Liver (tissue), 9 donors: Measurements from ENCODE around the gene GPR22. TPM values are rescaled to one million over a fixed set of nuclear protein-coding genes. Genes with fewer than 3 reads are reported as not detected.

ENCODE experiments used
- DNase-seq: peaks from one replicate; pipeline ENCODE4 v3.0.0-alpha.2; 2017; ENCODE audit warnings: low spot score
- H3K27ac ChIP-seq, 2 donors: one replicate each; pipeline ENCODE4 v1.7.0; 2013; ENCODE audit warnings: inconsistent platforms in 2 of 2, low read length in 2 of 2, control low read depth in 1 of 2, low read depth in 1 of 2, mild to moderate bottlenecking in 1 of 2
- H3K27me3 ChIP-seq, 4 donors: one replicate each; pipeline versions ENCODE4 v1.6.1 to v1.7.0; 2013; ENCODE audit warnings: low read length in 3 of 4, inconsistent platforms in 1 of 4, mild to moderate bottlenecking in 1 of 4, moderate library complexity in 1 of 4; ENCODE audit not compliant: control insufficient read depth in 4 of 4, insufficient read depth in 4 of 4
- H3K36me3 ChIP-seq, 4 donors: one replicate each; pipeline versions ENCODE4 v1.6.1 to v1.7.0; 2013; ENCODE audit warnings: low read length in 3 of 4, mild to moderate bottlenecking in 3 of 4, low read depth in 1 of 4, moderate library complexity in 1 of 4; ENCODE audit not compliant: control insufficient read depth in 4 of 4, insufficient read depth in 3 of 4
- H3K4me1 ChIP-seq, 4 donors: one replicate each; pipeline versions ENCODE4 v1.6.1 to v1.7.0; 2013; ENCODE audit warnings: low read length in 3 of 4, mild to moderate bottlenecking in 3 of 4, moderate library complexity in 1 of 4; ENCODE audit not compliant: control insufficient read depth in 4 of 4, insufficient read depth in 4 of 4
- H3K4me3 ChIP-seq, 3 donors: one replicate each; pipeline versions ENCODE4 v1.6.1 to v1.7.0; 2013; ENCODE audit warnings: low read length in 3 of 3, control low read depth in 1 of 3, low read depth in 1 of 3, mild to moderate bottlenecking in 1 of 3
- H3K9ac ChIP-seq, 2 donors: one replicate each; pipeline ENCODE4 v1.7.0; 2013; ENCODE audit warnings: low read length in 2 of 2, mild to moderate bottlenecking in 2 of 2, moderate library complexity in 2 of 2, control low read depth in 1 of 2, low read depth in 1 of 2
- H3K9me3 ChIP-seq, 4 donors: one replicate each; pipeline versions ENCODE4 v1.6.1 to v1.7.0; 2013; ENCODE audit warnings: low read length in 3 of 4; ENCODE audit not compliant: control insufficient read depth in 4 of 4
- ATF3 ChIP-seq: IDR thresholded peaks from 2 replicates; pipeline ENCODE4 v1.6.1; 2016; ENCODE audit warnings: antibody characterized with exemption
- EGR1 ChIP-seq, 2 donors: IDR thresholded peaks; 2 replicates each; pipeline ENCODE4 v1.6.1; 2016 to 2018; ENCODE audit warnings: antibody characterized with exemption in 2 of 2, low read depth in 2 of 2
- FOXA1 ChIP-seq: IDR thresholded peaks from 2 replicates; pipeline ENCODE4 v1.6.1; 2016; ENCODE audit warnings: antibody characterized with exemption
- FOXA2 ChIP-seq: IDR thresholded peaks from 2 replicates; pipeline ENCODE4 v1.6.1; 2016; ENCODE audit warnings: antibody characterized with exemption
- GABPA ChIP-seq, 2 donors: IDR thresholded peaks in 1 of 2; conservative IDR thresholded peaks in 1 of 2; 2 replicates each; pipeline ENCODE4 v1.6.1; 2016; ENCODE audit warnings: antibody characterized with exemption in 2 of 2, mild to moderate bottlenecking in 1 of 2, moderate library complexity in 1 of 2
- HNF4A ChIP-seq, 2 donors: conservative IDR thresholded peaks; 2 replicates each; pipeline ENCODE4 v1.6.1; 2016; ENCODE audit warnings: antibody characterized with exemption in 2 of 2, mild to moderate bottlenecking in 2 of 2
- HNF4G ChIP-seq: IDR thresholded peaks from 2 replicates; pipeline ENCODE4 v1.6.1; 2016; ENCODE audit warnings: antibody characterized with exemption
- JUND ChIP-seq, 2 donors: IDR thresholded peaks; 2 replicates each; pipeline ENCODE4 v1.6.1; 2016; ENCODE audit warnings: antibody characterized with exemption in 2 of 2
- NR2F2 ChIP-seq: IDR thresholded peaks from 2 replicates; pipeline ENCODE4 v1.6.1; 2016; ENCODE audit warnings: antibody characterized with exemption
- RAD21 ChIP-seq, 2 donors: IDR thresholded peaks; 2 replicates each; pipeline ENCODE4 v1.6.1; 2016; ENCODE audit warnings: antibody characterized with exemption in 2 of 2, mild to moderate bottlenecking in 2 of 2
- RXRA ChIP-seq, 2 donors: IDR thresholded peaks; 2 replicates each; pipeline ENCODE4 v1.6.1; 2017 to 2018; ENCODE audit warnings: antibody characterized with exemption in 2 of 2, mild to moderate bottlenecking in 1 of 2
- SP1 ChIP-seq: IDR thresholded peaks from 2 replicates; pipeline ENCODE4 v1.6.1; 2018; ENCODE audit warnings: antibody characterized with exemption, mild to moderate bottlenecking
- TAF1 ChIP-seq: conservative IDR thresholded peaks from 2 replicates; pipeline ENCODE4 v1.6.1; 2016; ENCODE audit warnings: antibody characterized with exemption, mild to moderate bottlenecking
- YY1 ChIP-seq: IDR thresholded peaks from 2 replicates; pipeline ENCODE4 v1.6.1; 2016; ENCODE audit warnings: antibody characterized with exemption, mild to moderate bottlenecking
- ZBTB33 ChIP-seq: IDR thresholded peaks from 2 replicates; pipeline ENCODE4 v1.6.1; 2016; ENCODE audit warnings: antibody characterized with exemption
- WGBS: extraction: QIAGEN DNeasy Blood & Tissue Kit; methylation state at CpG from one replicate; pipeline ENCODE4 v1.1.7; 2013; 5-methylcytosine and 5-hydroxymethylcytosine counted together
- polyA plus RNA-seq, 2 donors: library from polyadenylated mRNA; stranded (reverse) in 1 of 2; unstranded in 1 of 2; fragments of 200-250 nt in 1 of 2; fragments of >200 nt in 1 of 2; fragmentation: Nextera tagmentation in 1 of 2; extraction: Ambion mirVana in 1 of 2; gene quantifications; one replicate each; pipeline versions ENCODE4 v1.2.1 to v1.2.3, GENCODE V29; 2013 to 2015
- total RNA-seq, 2 donors: library from RNA; depleted of rRNA; stranded (reverse); fragments of >200 nt; gene quantifications; one replicate each; pipeline ENCODE4 v1.2.3, GENCODE V29; 2014
- TF ChIP-seq, protein P1 (sequence below): IDR thresholded peaks from 2 replicates; pipeline ENCODE4 v1.6.1; 2016; ENCODE audit warnings: antibody characterized with exemption, mild to moderate bottlenecking
- TF ChIP-seq, protein P2 (sequence below): fragments of 150-350 bp; IDR thresholded peaks from 2 replicates; pipeline ENCODE4 v1.5.1; 2017; ENCODE audit warnings: improper control_type of control experiment, low read depth, low read length; ENCODE audit not compliant: missing input control
- TF ChIP-seq, protein P3 (sequence below): IDR thresholded peaks from 2 replicates; pipeline ENCODE4 v1.6.1; 2016; ENCODE audit warnings: antibody characterized with exemption
- donor health status: healthy.
- donor health status: healthy.
- donor health status: healthy.
- donor health status: healthy.
- donor health status: healthy.

GPR22 gene
- total and polyA plus RNA-seq, 4 donors = 2.1 TPM; not detected in 3

DNA sequence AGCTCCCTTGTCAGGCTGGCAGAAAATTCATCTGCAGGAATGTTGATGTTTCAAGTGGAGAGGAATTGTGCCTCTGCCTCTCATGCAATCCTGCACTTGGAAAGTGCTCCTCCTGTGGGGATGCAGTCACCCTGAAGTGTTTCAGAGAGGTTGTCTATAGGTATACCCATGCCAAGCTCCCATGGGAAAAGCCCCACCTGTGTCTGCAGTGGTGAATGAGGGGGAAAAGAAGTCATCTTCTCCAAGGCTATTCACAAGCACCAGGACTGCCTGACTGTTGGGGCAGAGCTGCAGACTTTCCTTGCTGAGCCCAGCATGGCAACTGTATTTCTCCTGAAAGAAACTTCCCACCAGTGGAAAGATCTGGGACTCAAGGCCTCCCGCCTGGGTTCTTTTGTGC, 35.5 kb downstream of the GPR22 start:
- no peak for DNase-seq
- Histone ChIP-seq H3K27me3 (no peaks in the 10 kb centered on the region), H3K9ac (no peak overlapping the region), H3K9me3 (no peaks in the 10 kb centered on the region), H3K4me1 (peaks cover 0 to 3% (median 3%) of the 10 kb centered on the region in 4 donors), H3K27ac (no peak overlapping the region), H3K36me3 (no peaks in the 10 kb centered on the region), H3K4me3 (no peak overlapping the region)
- TF ChIP-seq, protein P1, sequence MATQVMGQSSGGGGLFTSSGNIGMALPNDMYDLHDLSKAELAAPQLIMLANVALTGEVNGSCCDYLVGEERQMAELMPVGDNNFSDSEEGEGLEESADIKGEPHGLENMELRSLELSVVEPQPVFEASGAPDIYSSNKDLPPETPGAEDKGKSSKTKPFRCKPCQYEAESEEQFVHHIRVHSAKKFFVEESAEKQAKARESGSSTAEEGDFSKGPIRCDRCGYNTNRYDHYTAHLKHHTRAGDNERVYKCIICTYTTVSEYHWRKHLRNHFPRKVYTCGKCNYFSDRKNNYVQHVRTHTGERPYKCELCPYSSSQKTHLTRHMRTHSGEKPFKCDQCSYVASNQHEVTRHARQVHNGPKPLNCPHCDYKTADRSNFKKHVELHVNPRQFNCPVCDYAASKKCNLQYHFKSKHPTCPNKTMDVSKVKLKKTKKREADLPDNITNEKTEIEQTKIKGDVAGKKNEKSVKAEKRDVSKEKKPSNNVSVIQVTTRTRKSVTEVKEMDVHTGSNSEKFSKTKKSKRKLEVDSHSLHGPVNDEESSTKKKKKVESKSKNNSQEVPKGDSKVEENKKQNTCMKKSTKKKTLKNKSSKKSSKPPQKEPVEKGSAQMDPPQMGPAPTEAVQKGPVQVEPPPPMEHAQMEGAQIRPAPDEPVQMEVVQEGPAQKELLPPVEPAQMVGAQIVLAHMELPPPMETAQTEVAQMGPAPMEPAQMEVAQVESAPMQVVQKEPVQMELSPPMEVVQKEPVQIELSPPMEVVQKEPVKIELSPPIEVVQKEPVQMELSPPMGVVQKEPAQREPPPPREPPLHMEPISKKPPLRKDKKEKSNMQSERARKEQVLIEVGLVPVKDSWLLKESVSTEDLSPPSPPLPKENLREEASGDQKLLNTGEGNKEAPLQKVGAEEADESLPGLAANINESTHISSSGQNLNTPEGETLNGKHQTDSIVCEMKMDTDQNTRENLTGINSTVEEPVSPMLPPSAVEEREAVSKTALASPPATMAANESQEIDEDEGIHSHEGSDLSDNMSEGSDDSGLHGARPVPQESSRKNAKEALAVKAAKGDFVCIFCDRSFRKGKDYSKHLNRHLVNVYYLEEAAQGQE = no peak
- no peak for TF ChIP-seq TAF1
- no peak for TF ChIP-seq SP1
- TF ChIP-seq, protein P2, sequence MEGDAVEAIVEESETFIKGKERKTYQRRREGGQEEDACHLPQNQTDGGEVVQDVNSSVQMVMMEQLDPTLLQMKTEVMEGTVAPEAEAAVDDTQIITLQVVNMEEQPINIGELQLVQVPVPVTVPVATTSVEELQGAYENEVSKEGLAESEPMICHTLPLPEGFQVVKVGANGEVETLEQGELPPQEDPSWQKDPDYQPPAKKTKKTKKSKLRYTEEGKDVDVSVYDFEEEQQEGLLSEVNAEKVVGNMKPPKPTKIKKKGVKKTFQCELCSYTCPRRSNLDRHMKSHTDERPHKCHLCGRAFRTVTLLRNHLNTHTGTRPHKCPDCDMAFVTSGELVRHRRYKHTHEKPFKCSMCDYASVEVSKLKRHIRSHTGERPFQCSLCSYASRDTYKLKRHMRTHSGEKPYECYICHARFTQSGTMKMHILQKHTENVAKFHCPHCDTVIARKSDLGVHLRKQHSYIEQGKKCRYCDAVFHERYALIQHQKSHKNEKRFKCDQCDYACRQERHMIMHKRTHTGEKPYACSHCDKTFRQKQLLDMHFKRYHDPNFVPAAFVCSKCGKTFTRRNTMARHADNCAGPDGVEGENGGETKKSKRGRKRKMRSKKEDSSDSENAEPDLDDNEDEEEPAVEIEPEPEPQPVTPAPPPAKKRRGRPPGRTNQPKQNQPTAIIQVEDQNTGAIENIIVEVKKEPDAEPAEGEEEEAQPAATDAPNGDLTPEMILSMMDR = no peak
- TF ChIP-seq YY1 = no peak
- TF ChIP-seq FOXA2 = no peak
- no peak for TF ChIP-seq EGR1 (IDR thresholded peaks at IDR 0.05; ENCODE audit: low read depth in 2 of 2)
- no peak for TF ChIP-seq HNF4G
- no peak for TF ChIP-seq RXRA (IDR thresholded peaks at IDR 0.05)
- TF ChIP-seq RAD21 (IDR thresholded peaks at IDR 0.05) = no peak
- TF ChIP-seq NR2F2 = no peak
- no peak for TF ChIP-seq FOXA1
- TF ChIP-seq, protein P3, sequence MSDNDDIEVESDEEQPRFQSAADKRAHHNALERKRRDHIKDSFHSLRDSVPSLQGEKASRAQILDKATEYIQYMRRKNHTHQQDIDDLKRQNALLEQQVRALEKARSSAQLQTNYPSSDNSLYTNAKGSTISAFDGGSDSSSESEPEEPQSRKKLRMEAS = no peak
- TF ChIP-seq HNF4A (conservative IDR thresholded peaks at IDR 0.05) = no peak
- TF ChIP-seq GABPA (IDR thresholded peaks at IDR 0.05 in 1 of 2, conservative IDR thresholded peaks at IDR 0.05 in 1 of 2) = no peak
- TF ChIP-seq JUND (IDR thresholded peaks at IDR 0.05) = no peak
- TF ChIP-seq ZBTB33 = no peak
- TF ChIP-seq ATF3 = no peak
- 89% methylated on average over 1 of the region's 1 CpG for WGBS
